GM19372 (cell line): ENCODE measurements around the gene DOCK8.
"Not testable (repeated sequence)": the region's sequence is repeated elsewhere in the genome, so short reads cannot be mapped to it uniquely, and the experiment has no call there.

Experiments
- ATAC-seq: cut with Tn5 transposase; IDR thresholded peaks from one replicate; pipeline ENCODE4 v1.9.1; 2021; ENCODE audit warnings: mild to moderate bottlenecking, low read depth, moderate library complexity; ENCODE audit not compliant: unreplicated experiment

DOCK8 gene

DNA sequence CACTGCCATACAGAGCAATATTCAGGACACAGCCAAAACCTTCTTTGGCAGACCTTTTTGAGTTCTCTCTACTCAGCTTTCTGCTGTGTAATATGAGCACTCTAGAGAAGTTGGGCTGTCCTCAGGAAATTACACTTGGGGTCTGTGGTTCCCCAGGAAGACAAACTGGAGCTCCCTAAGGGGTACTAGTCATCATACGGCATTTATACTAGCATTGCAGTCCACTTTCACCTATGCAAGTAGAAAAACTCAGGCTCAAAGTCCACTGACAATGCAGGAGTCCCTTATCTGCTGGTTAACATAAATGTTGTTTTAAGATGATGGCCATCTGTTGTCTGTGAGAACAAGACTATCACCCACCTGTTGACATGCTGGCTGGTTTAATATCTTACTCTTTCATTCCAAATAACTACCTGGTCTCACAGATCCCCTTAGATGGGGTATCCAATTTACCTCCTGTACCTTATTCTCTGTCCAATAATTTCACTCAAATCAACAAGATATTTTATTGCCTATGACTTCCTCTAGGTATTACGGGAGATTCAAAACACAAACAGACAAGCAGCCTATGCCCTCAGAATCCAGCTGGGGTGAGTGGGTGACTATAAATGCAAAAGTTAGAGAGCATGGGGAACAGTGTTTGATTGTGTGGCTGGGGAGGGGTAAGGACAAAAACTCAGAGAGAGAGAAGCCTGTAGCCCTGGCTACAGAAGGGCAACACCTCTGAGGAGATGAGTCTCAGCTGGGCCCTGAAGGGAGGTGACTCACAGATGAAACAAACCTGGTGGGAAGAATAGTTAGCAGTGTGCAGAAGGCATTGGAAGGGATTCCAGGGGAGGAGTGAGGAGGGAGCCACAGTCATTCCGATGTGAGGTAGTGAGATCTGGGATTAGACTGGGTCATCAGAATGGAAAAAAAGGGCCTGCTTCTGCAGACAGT is 10.2 kb downstream of the DOCK8 start:
- ATAC-seq: no peak

DNA sequence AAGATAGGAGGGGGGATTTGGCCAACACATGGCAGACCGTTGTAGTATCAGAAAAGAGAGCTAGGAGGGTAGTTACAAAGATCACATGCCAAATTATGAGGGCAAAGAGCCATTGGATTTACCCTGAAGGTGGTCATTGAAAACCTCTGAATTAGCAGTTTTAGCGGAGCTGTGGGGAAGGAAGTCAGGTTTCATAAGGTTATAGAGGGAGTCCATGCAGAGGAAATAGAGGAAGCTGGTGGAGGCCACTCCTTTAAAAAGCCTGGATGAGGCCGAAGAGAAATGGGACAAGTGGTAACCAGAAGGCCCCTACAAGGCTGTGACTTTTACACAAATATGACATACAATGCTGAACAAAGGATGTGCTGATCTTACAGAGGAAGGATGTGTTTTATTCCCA is 13.2 kb downstream of the DOCK8 start:
- no peak for ATAC-seq

DNA sequence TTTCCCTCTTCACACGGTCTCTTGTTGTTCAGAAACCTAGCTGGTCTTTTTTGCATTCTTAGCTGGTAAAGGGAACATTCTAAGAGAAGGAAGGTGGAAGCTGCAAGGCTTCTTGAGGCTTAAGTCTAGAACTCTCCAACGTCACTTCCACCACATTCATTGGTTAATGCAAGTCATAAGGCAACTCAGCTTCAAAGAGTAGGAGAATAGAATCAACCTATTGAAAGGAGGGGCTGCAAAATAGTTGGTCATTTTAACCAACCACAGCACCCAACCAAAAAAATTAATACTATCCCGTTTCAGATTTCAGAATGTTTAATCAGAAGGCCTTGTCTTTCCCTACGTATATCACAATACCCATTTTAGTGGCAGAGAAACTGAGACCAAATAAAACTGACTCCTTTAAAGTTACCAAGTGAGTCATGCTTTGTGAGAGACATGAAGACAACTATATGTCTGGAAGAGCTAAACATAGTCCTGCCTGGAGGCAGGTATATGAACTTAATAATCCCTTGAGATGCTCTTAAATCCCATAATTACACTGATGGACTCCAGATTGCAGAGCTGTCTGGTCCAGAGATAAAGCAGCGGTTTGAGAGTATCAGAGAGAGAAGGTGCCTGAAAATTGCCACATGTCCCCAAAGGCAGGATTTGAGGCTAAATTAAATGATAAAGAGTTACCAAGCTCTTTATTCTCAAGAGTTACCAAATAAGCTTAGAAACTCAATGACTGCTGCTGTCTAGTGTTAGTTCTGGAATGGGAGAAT is 14.4 kb downstream of the DOCK8 start:
- ATAC-seq: no peak

DNA sequence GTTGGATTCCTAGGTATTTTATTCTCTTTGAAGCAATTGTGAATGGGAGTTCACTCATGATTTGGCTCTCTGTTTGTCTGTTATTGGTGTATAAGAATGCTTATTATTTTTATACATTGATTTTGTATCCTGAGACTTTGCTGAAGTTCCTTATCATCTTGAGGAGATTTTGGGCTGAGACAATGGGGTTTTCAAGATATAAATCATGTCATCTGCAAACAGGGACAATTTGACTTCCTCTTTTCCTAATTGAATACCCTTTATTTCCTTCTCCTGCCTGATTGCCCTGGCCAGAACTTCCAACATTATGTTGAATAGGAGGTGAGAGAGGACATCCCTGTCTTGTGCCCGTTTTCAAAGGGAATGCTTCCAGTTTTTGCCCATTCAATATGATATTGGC is 17.0 kb downstream of the DOCK8 start:
- ATAC-seq: not testable (repeated sequence)

- ATAC-seq: not testable (repeated sequence)
These were observed 19.0 kb downstream of the DOCK8 start for GRCh38 chr9:233708-234107.

GRCh38 chr9:237141-237857 is 22.6 kb downstream of the DOCK8 start:
- no peak for ATAC-seq

DNA sequence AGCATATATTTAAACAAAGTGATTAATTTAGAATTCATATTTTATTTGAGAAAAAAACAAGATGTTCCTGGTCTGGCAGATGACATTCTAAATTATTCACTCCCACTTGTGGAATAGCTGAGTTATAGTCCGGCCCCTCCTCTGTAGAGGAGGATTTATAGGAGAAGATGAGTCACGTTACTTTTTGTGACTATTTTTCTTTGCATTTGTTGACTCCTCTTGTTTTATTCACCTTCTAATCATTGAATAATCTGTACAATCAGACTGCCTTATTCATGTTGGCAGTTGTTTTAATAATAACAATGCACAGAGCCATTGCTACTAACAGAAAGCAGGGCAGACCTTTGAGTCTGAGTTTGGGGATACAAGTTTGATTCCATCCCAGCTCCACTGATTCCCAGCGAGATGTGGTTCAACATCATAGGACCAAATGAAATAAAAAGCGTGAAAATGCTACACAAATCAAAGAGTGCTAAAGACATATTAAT is 23.2 kb downstream of the DOCK8 start:
- no peak for ATAC-seq

DNA sequence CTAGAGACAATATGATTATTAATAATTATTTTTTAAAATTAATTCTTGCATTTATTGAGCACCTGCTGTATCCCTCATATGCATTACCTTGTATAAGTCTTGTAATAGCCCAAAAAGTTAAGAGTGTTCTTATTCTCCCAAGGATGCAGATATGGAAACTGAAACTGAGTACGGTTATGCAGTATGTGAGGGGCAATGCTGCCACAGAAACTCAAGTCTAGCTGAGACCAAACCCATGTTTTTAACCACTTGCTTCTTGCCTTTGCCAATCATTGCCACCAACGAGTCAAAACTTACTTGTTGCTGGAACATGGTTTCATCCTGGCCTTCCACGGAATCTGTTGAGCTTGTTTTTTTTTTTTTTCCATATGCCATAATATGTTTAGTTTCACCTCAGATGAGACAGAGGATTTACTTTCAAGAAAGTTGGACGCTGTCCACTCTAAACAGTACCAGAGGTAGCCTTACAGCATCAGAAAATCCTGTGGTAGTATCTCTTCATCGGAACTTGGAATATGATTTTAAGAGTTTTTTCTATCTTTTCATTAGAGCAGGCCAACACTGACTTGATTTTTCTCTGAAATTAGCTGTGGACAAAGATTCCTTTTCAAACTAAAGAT is 27.9 kb downstream of the DOCK8 start:
- no peak for ATAC-seq

DNA sequence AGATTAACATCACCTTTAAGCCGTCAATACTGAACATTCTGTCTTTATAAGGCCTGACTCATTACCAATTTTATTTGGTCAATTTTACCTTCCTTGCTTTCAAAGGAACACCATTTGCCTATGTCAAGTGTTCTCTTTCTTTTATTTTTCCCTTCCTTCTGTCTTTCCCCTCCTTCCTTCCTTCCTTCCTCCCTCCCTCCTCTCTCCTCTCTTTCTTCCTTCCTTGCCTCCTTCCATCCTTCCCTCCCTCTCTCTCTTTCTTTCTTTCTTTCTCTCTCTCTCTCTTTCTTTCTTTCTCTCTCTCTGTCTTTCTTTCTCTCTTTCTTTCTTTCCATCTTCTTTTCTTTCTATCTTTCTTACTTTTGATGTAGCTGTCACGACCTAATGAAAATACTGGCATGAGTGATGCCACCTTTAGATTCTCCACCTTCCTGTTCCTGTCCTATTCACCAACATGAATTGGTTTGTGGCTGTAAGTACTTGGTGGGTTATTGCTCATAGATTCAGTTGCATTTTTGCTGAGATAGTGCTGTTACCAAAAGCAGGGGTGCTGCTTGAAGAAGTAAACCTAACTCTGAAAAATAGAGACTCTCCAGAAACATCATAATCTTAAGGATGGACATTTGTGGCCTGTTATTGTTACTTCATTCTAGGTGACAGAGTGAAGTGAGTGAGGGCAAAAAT is 33.8 kb downstream of the DOCK8 start:
- no peak for ATAC-seq

GRCh38 chr9:249025-249424 is 34.4 kb downstream of the DOCK8 start:
- no peak for ATAC-seq

- ATAC-seq: no peak
These were observed 35.4 kb downstream of the DOCK8 start for GRCh38 chr9:250039-250438.

DNA sequence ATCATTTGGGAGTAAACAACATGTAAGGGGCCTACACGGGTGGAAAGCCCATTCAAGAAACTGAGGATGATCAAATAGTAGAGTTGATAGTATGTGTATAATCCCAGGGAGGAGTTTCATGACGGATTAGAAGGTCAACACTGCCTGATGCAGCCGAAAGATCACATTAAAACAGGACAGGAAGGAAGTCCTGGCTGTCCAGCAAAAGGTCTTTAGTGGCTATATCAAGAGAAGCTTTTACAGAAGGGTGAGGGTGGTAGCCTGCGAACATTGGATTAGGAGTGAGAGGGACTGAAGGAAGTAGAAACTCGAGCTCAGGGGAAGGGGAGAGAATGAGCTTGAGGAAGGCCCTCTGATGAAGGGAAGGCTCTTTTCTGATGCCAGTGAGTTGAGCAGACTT is 36.0 kb downstream of the DOCK8 start:
- ATAC-seq: no peak

GRCh38 chr9:251398-251797 is 36.7 kb downstream of the DOCK8 start:
- no peak for ATAC-seq

GRCh38 chr9:253539-253938 is 38.9 kb downstream of the DOCK8 start:
- no peak for ATAC-seq

- no peak for ATAC-seq
These were observed 39.9 kb downstream of the DOCK8 start for GRCh38 chr9:254516-254915.

DNA sequence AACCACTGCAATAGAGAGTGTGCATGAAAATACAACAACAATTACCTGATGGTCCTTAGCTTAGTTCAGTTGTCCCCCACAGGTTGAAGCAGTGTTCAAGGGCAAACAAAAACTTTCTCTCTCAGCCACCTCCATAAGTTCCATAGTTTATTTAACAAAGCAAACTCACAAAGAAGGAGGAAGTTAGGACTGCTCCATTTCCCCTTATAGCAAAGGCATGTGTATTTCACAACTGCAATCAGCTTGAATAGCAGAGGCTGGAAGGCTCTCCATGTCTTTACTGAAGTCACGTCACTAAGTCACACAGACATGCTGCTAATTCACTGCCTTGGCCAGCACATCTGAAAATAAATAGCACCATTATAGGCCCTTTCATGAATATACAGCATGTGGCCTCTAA is 43.3 kb downstream of the DOCK8 start:
- no peak for ATAC-seq

GRCh38 chr9:259405-260404 is 45.0 kb downstream of the DOCK8 start:
- ATAC-seq: no peak

GRCh38 chr9:264231-264630 is 49.6 kb downstream of the DOCK8 start:
- ATAC-seq: no peak
